Mucosa of descending colon (tissue), 3 donors: ENCODE results near the gene ERC1. TPM values are rescaled to one million over a fixed set of nuclear protein-coding genes. Genes with fewer than 3 reads are reported as not detected.

Experiments used
- ATAC-seq: fragments of 200-7000 bp; cut with Tn5 transposase; one replicate; pipeline ENCODE4 v1.9.1; 2020; ENCODE audit warnings: mild to moderate bottlenecking, moderate library complexity
- DNase-seq, 3 donors: peaks; one replicate each; pipeline ENCODE4 v3.0.0-alpha.2; 2020
- H3K36me3 ChIP-seq: fragments of 200-600 bp; one replicate; pipeline ENCODE4 v1.8.0; 2021; ENCODE audit warnings: low read depth, mild to moderate bottlenecking
- H3K4me1 ChIP-seq: fragments of 200-600 bp; one replicate; pipeline ENCODE4 v1.8.0; 2021; ENCODE audit warnings: low read depth, mild to moderate bottlenecking
- H3K4me3 ChIP-seq: fragments of 200-600 bp; one replicate; pipeline ENCODE4 v1.8.0; 2021; ENCODE audit warnings: mild to moderate bottlenecking
- H3K9me3 ChIP-seq: fragments of 200-600 bp; one replicate; pipeline ENCODE4 v1.8.0; 2021; ENCODE audit warnings: mild to moderate bottlenecking
- CTCF ChIP-seq: fragments of 200-600 bp; IDR thresholded peaks from one replicate; pipeline ENCODE4 v1.8.0; 2022; ENCODE audit warnings: antibody characterized with exemption, mild to moderate bottlenecking
- intact Hi-C, 2 donors: fragments of 100-400 bp; cut with DNase I in 1 of 2; cut with micrococcal nuclease in 1 of 2; formaldehyde crosslinking; loops; one replicate each; pipeline versions ENCODE4 v1.11.0 to v1.11.1; 2022; cut with DNase I, micrococcal nuclease
- total RNA-seq, 3 donors: library from RNA; stranded (reverse); fragmentation: NEBNext Ultra II Directional in 2 of 3; extraction: Animal tissue kit (Norgen Biotek cat#: 25700) in 2 of 3; gene quantifications; one replicate each; pipeline versions ENCODE4 v1.2.1 to v1.2.4, GENCODE V29; 2021 to 2023
- donor health status: DM: no; HTN: no; CAD: no; lungs with moderate emphysema.
- donor health status: DM: no; HTN: no; CAD: no.
- donor health status: DM: no; HTN: yes; CAD: no.

Gene ERC1
- total RNA-seq, 3 donors from 2014 or later, result 42.6 to 76.3 (median 49.6) TPM

- no peak for TF ChIP-seq CTCF
- Histone ChIP-seq H3K36me3 (no peaks in the 10 kb centered on the region), H3K9me3 (no peaks in the 10 kb centered on the region), H3K4me3 (no peak overlapping the region), H3K4me1 (no peaks in the 10 kb centered on the region)
- intact Hi-C loops, result no loop called here
- DNase-seq, result no peak
- no peak for ATAC-seq
Measured at GRCh38 chr12:1279050-1279449, 288.0 kb downstream of the ERC1 start.

GRCh38 chr12:1280059-1280458 lies 289.0 kb downstream of the ERC1 start:
- no peak for ATAC-seq
- H3K4me3 ChIP-seq, result no peak overlapping the region
- no peak for TF ChIP-seq CTCF
- intact Hi-C loops, result no loop called here
- no peak for DNase-seq
- no peaks in the 10 kb centered on the region for H3K4me1 ChIP-seq
- no peaks in the 10 kb centered on the region for H3K9me3 ChIP-seq
- H3K36me3 ChIP-seq, result no peaks in the 10 kb centered on the region

GRCh38 chr12:1281683-1282366 lies 290.8 kb downstream of the ERC1 start:
- no peak overlapping the region for H3K4me3 ChIP-seq
- no peaks in the 10 kb centered on the region for H3K4me1 ChIP-seq
- intact Hi-C loops, result no loop called here
- H3K36me3 ChIP-seq, result no peaks in the 10 kb centered on the region
- no peak for TF ChIP-seq CTCF
- H3K9me3 ChIP-seq, result no peaks in the 10 kb centered on the region
- DNase-seq (no peak), ATAC-seq (peak; percentile 30)

- peak in 1 of 3 donors; percentile 28 for DNase-seq
- H3K4me3 ChIP-seq, result no peak overlapping the region
- no peaks in the 10 kb centered on the region for H3K36me3 ChIP-seq
- no peak for ATAC-seq
- no peak for TF ChIP-seq CTCF
- H3K9me3 ChIP-seq, result no peaks in the 10 kb centered on the region
- intact Hi-C loops, result no loop called here
- no peaks in the 10 kb centered on the region for H3K4me1 ChIP-seq
Measured at GRCh38 chr12:1282670-1283315, 291.8 kb downstream of the ERC1 start.

GRCh38 chr12:1283316-1283715 lies 292.3 kb downstream of the ERC1 start:
- Histone ChIP-seq H3K4me1 (no peaks in the 10 kb centered on the region), H3K4me3 (no peak overlapping the region), H3K36me3 (no peaks in the 10 kb centered on the region), H3K9me3 (no peaks in the 10 kb centered on the region)
- intact Hi-C loops, result no loop called here
- no peak for ATAC-seq
- TF ChIP-seq CTCF, result no peak
- DNase-seq, result no peak
